Keratinocyte (primary cell): ENCODE measurements around the gene PHLPP1. TPM values are rescaled to one million over a fixed set of nuclear protein-coding genes. Genes with fewer than 3 reads are reported as not detected.

Source experiments
- DNase-seq: peaks from one replicate; pipeline ENCODE4 v3.0.0-alpha.2; 2011; ENCODE audit warnings: low read depth, missing footprints, low spot score
- FAIRE-seq: peaks from 2 replicates; lab custom pipeline; 2011; peaks lifted over from hg19 to GRCh38; lab: Jason Lieb, UNC
- H2AFZ ChIP-seq: 2 replicates; pipeline ENCODE4 v1.6.0; 2012; ENCODE audit warnings: low read length, control low read depth, inconsistent platforms; ENCODE audit not compliant: control insufficient read depth
- H3K27ac ChIP-seq: 2 replicates; pipeline ENCODE4 v1.5.1; 2011; ENCODE audit warnings: low read length; ENCODE audit not compliant: control insufficient read depth, insufficient read depth
- H3K27me3 ChIP-seq: 3 replicates; pipeline ENCODE4 v1.6.0; 2011; ENCODE audit warnings: low read length; ENCODE audit not compliant: control insufficient read depth, insufficient read depth; ENCODE audit errors: extremely low read depth
- H3K36me3 ChIP-seq, 2 experiments: 2 replicates in 1 of 2; 3 replicates in 1 of 2; pipeline ENCODE4 v1.5.1; 2011; ENCODE audit warnings: low read length in 2 of 2, mild to moderate bottlenecking in 1 of 2; ENCODE audit not compliant: control insufficient read depth in 2 of 2, insufficient read depth in 2 of 2; ENCODE audit errors: extremely low read depth in 1 of 2
- H3K4me1 ChIP-seq: 3 replicates; pipeline ENCODE4 v1.5.1; 2011; ENCODE audit warnings: low read length; ENCODE audit not compliant: control insufficient read depth, insufficient read depth; ENCODE audit errors: extremely low read depth
- H3K4me2 ChIP-seq: 3 replicates; pipeline ENCODE4 v1.6.0; 2011; ENCODE audit warnings: low read depth, low read length; ENCODE audit not compliant: control insufficient read depth, insufficient read depth; ENCODE audit errors: extremely low read depth
- H3K4me3 ChIP-seq, 3 experiments: fragments of 200-600 bp in 1 of 3; sonication (generic) in 1 of 3; 2 replicates in 2 of 3; 3 replicates in 1 of 3; pipeline ENCODE4 v1.5.1; 2011 to 2016; ENCODE audit warnings: low read length in 3 of 3, mild to moderate bottlenecking in 3 of 3, control low read depth in 2 of 3, inconsistent platforms in 1 of 3, low read depth in 1 of 3, mixed read lengths in 1 of 3, mixed run types in 1 of 3, moderate library complexity in 1 of 3; ENCODE audit not compliant: control insufficient read depth in 2 of 3, insufficient read depth in 2 of 3; ENCODE audit errors: extremely low read depth in 1 of 3
- H3K79me2 ChIP-seq: 2 replicates; pipeline ENCODE4 v1.6.0; 2012; ENCODE audit warnings: low read length; ENCODE audit not compliant: control insufficient read depth, insufficient read depth
- H3K9ac ChIP-seq: 3 replicates; pipeline ENCODE4 v1.6.0; 2011; ENCODE audit warnings: low read length; ENCODE audit not compliant: control insufficient read depth, insufficient read depth; ENCODE audit errors: extremely low read depth
- H3K9me1 ChIP-seq: 3 replicates; pipeline ENCODE4 v1.6.0; 2011; ENCODE audit warnings: low read length; ENCODE audit not compliant: control insufficient read depth, insufficient read depth; ENCODE audit errors: extremely low read depth
- H3K9me3 ChIP-seq: 2 replicates; pipeline ENCODE4 v1.5.1; 2012; ENCODE audit warnings: low read depth, low read length; ENCODE audit not compliant: control insufficient read depth
- H4K20me1 ChIP-seq: 3 replicates; pipeline ENCODE4 v1.6.0; 2011; ENCODE audit warnings: low read length; ENCODE audit not compliant: control insufficient read depth, insufficient read depth; ENCODE audit errors: extremely low read depth
- CTCF ChIP-seq, 3 experiments: IDR thresholded peaks in 1 of 3; conservative IDR thresholded peaks in 1 of 3; optimal IDR thresholded peaks in 1 of 3; 2 replicates in 2 of 3; 3 replicates in 1 of 3; pipeline versions ENCODE3 to v1.5.1; 2011; ENCODE audit warnings: low read length in 3 of 3, mild to moderate bottlenecking in 3 of 3, moderate library complexity in 2 of 3, control low read depth in 1 of 3, inconsistent platforms in 1 of 3; ENCODE audit not compliant: insufficient read depth in 2 of 3; ENCODE audit errors: extremely low read depth in 1 of 3
- EZH2 ChIP-seq: IDR thresholded peaks from one replicate; pipeline ENCODE4 v1.6.1; 2012; ENCODE audit warnings: inconsistent platforms, mild to moderate bottlenecking, low read length, moderate library complexity
- dilution Hi-C: fragments of 300-500 bp; cut with MboI; formaldehyde crosslinking; loops from one replicate; pipeline ENCODE4 v1.7.0; 2020; ENCODE audit warnings: low sequenced_read_pairs; ENCODE audit not compliant: extremely low pct_ligation_motif_present
- polyA plus RNA-seq, 5 experiments: library from polyadenylated mRNA; depleted of rRNA in 3 of 5; stranded (reverse) in 3 of 5; stranded (forward) in 1 of 5; unstranded in 1 of 5; fragments of >200 nt; gene quantifications; 1 replicate in 1 of 5; 2 replicates in 3 of 5; 3 replicates in 1 of 5; pipeline versions ENCODE4 v1.2.1 to v1.2.3, GENCODE V29; 2011 to 2012; ENCODE audit warnings: missing spikeins in 2 of 5, low read depth in 1 of 5, low replicate concordance in 1 of 5

The PHLPP1 gene
- polyA plus RNA-seq, 1 donor (not counting 4 experiments of a cell fraction or from before 2014, with no cell fraction given): 8.4 TPM

- H3K27me3 ChIP-seq: peaks cover 4% of the 10 kb centered on the region
- no peak for FAIRE-seq
- H4K20me1 ChIP-seq: no peaks in the 10 kb centered on the region
These were observed 302.6 kb downstream of the PHLPP1 start for GRCh38 chr18:63017977-63018376.

GRCh38 chr18:63022429-63023022 lies 307.2 kb downstream of the PHLPP1 start:
- Histone ChIP-seq H3K9me1 (no peaks in the 10 kb centered on the region), H3K79me2 (no peaks in the 10 kb centered on the region), H4K20me1 (no peaks in the 10 kb centered on the region), H3K4me3 (no peak overlapping the region), H3K27ac (no peak overlapping the region), H3K4me2 (no peak overlapping the region), H3K9me3 (no peaks in the 10 kb centered on the region), H2AFZ (no peak overlapping the region), H3K27me3 (no peaks in the 10 kb centered on the region), H3K36me3 (no peaks in the 10 kb centered on the region), H3K9ac (no peak overlapping the region), H3K4me1 (no peaks in the 10 kb centered on the region)
- TF ChIP-seq CTCF (optimal IDR thresholded peaks at IDR 0.05 in 1 of 3, IDR thresholded peaks at IDR 0.05 in 1 of 3, conservative IDR thresholded peaks at IDR 0.05 in 1 of 3; ENCODE audit: extremely low read depth in 1 of 3, insufficient read depth in 2 of 3, low read length in 3 of 3) (peak; percentile 41 to 62 (median 42)), EZH2 (no peak)
- dilution Hi-C loops: loop anchor here (25.0 kb wide), 1 partner anchor 290 kb away; the partner anchor contains the start of gene BCL2
- DNase-seq (no peak), FAIRE-seq (no peak)

More at GRCh38 chr18:63017977-63018376, 302.6 kb downstream of the PHLPP1 start:
- Histone ChIP-seq H3K4me3 (no peak overlapping the region), H3K36me3 (no peaks in the 10 kb centered on the region), H3K27ac (no peak overlapping the region), H3K9me1 (no peaks in the 10 kb centered on the region), H3K79me2 (no peaks in the 10 kb centered on the region), H3K9ac (no peak overlapping the region), H3K4me2 (no peak overlapping the region), H2AFZ (no peak overlapping the region), H3K4me1 (no peaks in the 10 kb centered on the region), H3K9me3 (no peaks in the 10 kb centered on the region)
- dilution Hi-C loops: loop anchor here (25.0 kb wide), 1 partner anchor 294 kb away; the partner anchor contains the start of gene BCL2
- DNase-seq: no peak
- no peak for TF ChIP-seq EZH2
- no peak for TF ChIP-seq CTCF (optimal IDR thresholded peaks at IDR 0.05 in 1 of 3, IDR thresholded peaks at IDR 0.05 in 1 of 3, conservative IDR thresholded peaks at IDR 0.05 in 1 of 3; ENCODE audit: extremely low read depth in 1 of 3, insufficient read depth in 2 of 3, low read length in 3 of 3)
